ENCODE data around the gene SSNA1. TPM values are rescaled to one million over a fixed set of nuclear protein-coding genes. Genes with fewer than 3 reads are reported as not detected.

The SSNA1 gene
- total RNA-seq, 4 donors from 2014 or later = 42.0 to 97.5 (median 62.8) TPM

GRCh38 chr9:137213160-137214060 lies 24.9 kb downstream of the SSNA1 start:
- Histone ChIP-seq H3K27ac (no peak overlapping the region), H3K4me1 (peaks cover 0 to 2% of the 10 kb centered on the region in 2 donors), H3K36me3 (no peaks in the 10 kb centered on the region), H3K9me3 (no peaks in the 10 kb centered on the region), H3K4me3 (replicated peaks in 1 of 3) (no peak overlapping the region), H3K27me3 (no peaks in the 10 kb centered on the region)
- 90 to 92% methylated on average over 27 to 38 of the region's 49 CpGs for WGBS, 2 donors
- DNase-seq = no peak
- intact Hi-C loops (cut with DNase I) = no loop called here
- TF ChIP-seq POLR2A (IDR thresholded peaks at IDR 0.05) (no peak), CTCF (IDR thresholded peaks at IDR 0.05) (no peak)

- Histone ChIP-seq H3K9me3 (no peaks in the 10 kb centered on the region), H3K27me3 (no peaks in the 10 kb centered on the region), H3K4me3 (replicated peaks in 1 of 3) (no peak overlapping the region), H3K27ac (no peak overlapping the region), H3K36me3 (no peaks in the 10 kb centered on the region), H3K4me1 (peaks cover 0 to 2% of the 10 kb centered on the region in 2 donors)
- DNase-seq = no peak
- 95% methylated on average over 16 to 19 of the region's 19 CpGs for WGBS, 2 donors
- intact Hi-C loops (cut with DNase I) = no loop called here
- TF ChIP-seq POLR2A (IDR thresholded peaks at IDR 0.05) (no peak), CTCF (IDR thresholded peaks at IDR 0.05) (no peak)
Measured at GRCh38 chr9:137214620-137215019, 26.1 kb downstream of the SSNA1 start.

DNA sequence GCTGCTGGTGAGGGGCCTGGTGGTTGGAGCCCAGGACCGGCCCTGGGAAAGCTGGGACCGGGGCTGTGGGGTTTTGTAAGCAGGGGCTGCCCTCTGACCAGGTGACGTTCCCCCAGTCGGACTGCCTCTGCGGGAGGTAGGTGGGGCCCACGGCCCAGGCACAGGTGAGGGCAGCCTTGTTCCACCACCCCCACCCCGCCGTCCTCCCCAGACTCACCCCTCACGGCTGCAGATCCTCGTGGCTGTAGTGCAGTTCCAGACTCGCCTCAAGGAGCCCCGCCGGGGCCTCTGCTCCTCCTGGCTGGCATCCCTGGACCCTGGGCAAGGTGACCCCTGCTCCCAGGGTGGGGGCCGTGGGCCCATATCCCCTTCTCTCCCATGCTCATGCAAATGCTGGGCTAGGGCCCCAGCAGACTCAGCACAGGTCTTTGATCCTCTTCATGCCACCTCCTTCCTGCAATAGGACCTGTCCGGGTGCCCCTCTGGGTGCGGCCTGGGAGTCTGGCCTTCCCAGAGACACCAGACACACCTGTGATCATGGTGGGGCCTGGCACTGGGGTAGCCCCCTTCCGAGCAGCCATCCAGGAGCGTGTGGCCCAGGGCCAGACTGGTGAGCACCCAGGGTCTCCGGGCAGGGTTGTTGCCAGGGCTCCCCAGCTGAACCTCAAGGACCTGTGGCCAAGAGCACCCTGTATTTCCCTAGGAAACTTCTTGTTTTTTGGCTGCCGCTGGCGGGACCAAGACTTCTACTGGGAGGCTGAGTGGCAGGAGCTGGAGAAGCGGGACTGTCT lies 26.9 kb downstream of the SSNA1 start:
- Histone ChIP-seq H3K27me3 (no peaks in the 10 kb centered on the region), H3K4me3 (replicated peaks in 1 of 3) (no peak overlapping the region), H3K36me3 (no peaks in the 10 kb centered on the region), H3K4me1 (peaks cover 0 to 2% of the 10 kb centered on the region in 2 donors), H3K27ac (no peak overlapping the region), H3K9me3 (no peaks in the 10 kb centered on the region)
- intact Hi-C loops (cut with DNase I) = no loop called here
- WGBS, 2 donors = 90 to 95% methylated on average over 6 to 11 of the region's 22 CpGs
- no peak for TF ChIP-seq CTCF (IDR thresholded peaks at IDR 0.05)
- no peak for TF ChIP-seq POLR2A (IDR thresholded peaks at IDR 0.05)
- no peak for DNase-seq

- peaks cover 0 to 4% of the 10 kb centered on the region in 2 donors for H3K4me1 ChIP-seq
- 92 to 94% methylated on average over 12 to 23 of the region's 30 CpGs for WGBS, 2 donors
- intact Hi-C loops (cut with DNase I) = no loop called here
- H3K27ac ChIP-seq = no peak overlapping the region
- no peaks in the 10 kb centered on the region for H3K27me3 ChIP-seq
- H3K36me3 ChIP-seq = no peaks in the 10 kb centered on the region
- DNase-seq = no peak
- TF ChIP-seq CTCF (IDR thresholded peaks at IDR 0.05) (no peak), POLR2A (IDR thresholded peaks at IDR 0.05) (no peak)
- no peak overlapping the region for H3K4me3 ChIP-seq (replicated peaks in 1 of 3)
- H3K9me3 ChIP-seq = no peaks in the 10 kb centered on the region
Measured at GRCh38 chr9:137216188-137216965, 27.9 kb downstream of the SSNA1 start.

All from thyroid gland (tissue), 4 donors.